Measurements from ENCODE around the gene MANSC1. TPM values are rescaled to one million over a fixed set of nuclear protein-coding genes. Genes with fewer than 3 reads are reported as not detected.

The MANSC1 gene
- total RNA-seq, 2 donors from 2014 or later: 0.50 to 1.1 TPM

GRCh38 chr12:12286441-12286840 is 63.6 kb downstream of the MANSC1 start:
- Mint-ChIP-seq H3K36me3 (no peaks in the 10 kb centered on the region), H3K4me3 (no peak overlapping the region), H3K4me1 (ENCODE audit: low read depth in 2 of 2) (no peaks in the 10 kb centered on the region), H3K9me3 (no peaks in the 10 kb centered on the region), H3K27me3 (peaks cover 18 to 41% of the 10 kb centered on the region in 2 donors), H3K27ac (no peak overlapping the region)
- ATAC-seq (no peak), DNase-seq (ENCODE audit: low spot score) (no peak)

- Mint-ChIP-seq H3K27ac (no peak overlapping the region), H3K4me1 (ENCODE audit: low read depth in 2 of 2) (no peaks in the 10 kb centered on the region), H3K9me3 (no peaks in the 10 kb centered on the region), H3K36me3 (no peaks in the 10 kb centered on the region), H3K27me3 (peaks cover 34 to 36% of the 10 kb centered on the region in 2 donors), H3K4me3 (no peak overlapping the region)
- DNase-seq (ENCODE audit: low spot score): no peak
- no peak for ATAC-seq
Observed at GRCh38 chr12:12282761-12283425, 67.1 kb downstream of the MANSC1 start.

GRCh38 chr12:12282202-12282601 is 67.8 kb downstream of the MANSC1 start:
- Mint-ChIP-seq H3K4me3 (no peak overlapping the region), H3K9me3 (no peaks in the 10 kb centered on the region), H3K4me1 (ENCODE audit: low read depth in 2 of 2) (no peaks in the 10 kb centered on the region), H3K27me3 (peaks cover 32 to 38% of the 10 kb centered on the region in 2 donors), H3K36me3 (no peaks in the 10 kb centered on the region), H3K27ac (no peak overlapping the region)
- ATAC-seq: no peak
- DNase-seq (ENCODE audit: low spot score): no peak

- Mint-ChIP-seq H3K4me1 (ENCODE audit: low read depth in 2 of 2) (no peaks in the 10 kb centered on the region), H3K9me3 (no peaks in the 10 kb centered on the region), H3K27ac (no peak overlapping the region), H3K4me3 (no peak overlapping the region), H3K36me3 (no peaks in the 10 kb centered on the region), H3K27me3 (peaks cover 32 to 38% of the 10 kb centered on the region in 2 donors)
- no peak for ATAC-seq
- no peak for DNase-seq (ENCODE audit: low spot score)
Observed at GRCh38 chr12:12281134-12281533, 68.9 kb downstream of the MANSC1 start.

GRCh38 chr12:12278899-12279298 is 71.1 kb downstream of the MANSC1 start:
- DNase-seq (ENCODE audit: low spot score) (no peak), ATAC-seq (no peak)
- peaks cover 40 to 41% of the 10 kb centered on the region in 2 donors for H3K27me3 Mint-ChIP-seq
- H3K36me3 Mint-ChIP-seq: no peaks in the 10 kb centered on the region
- H3K9me3 Mint-ChIP-seq: no peaks in the 10 kb centered on the region
- no peaks in the 10 kb centered on the region for H3K4me1 Mint-ChIP-seq (ENCODE audit: low read depth in 2 of 2)
- no peak overlapping the region for H3K4me3 Mint-ChIP-seq
- no peak overlapping the region for H3K27ac Mint-ChIP-seq

Other genes with a start within 250 kb of the MANSC1 start
- under 1 TPM; 0.10 to 0.59 TPM for gene LRP6, start 83.2 kb downstream of the MANSC1 start, total RNA-seq
- gene BORCS5, start 6.8 kb upstream of the MANSC1 start, total RNA-seq: 10 to 100 TPM; 19.7 to 26.9 TPM
- 10 to 100 TPM; 21.8 to 22.8 TPM for gene DUSP16, start 212.6 kb upstream of the MANSC1 start, total RNA-seq